WTC11 (cell line): ENCODE results near the gene FYCO1. TPM values are rescaled to one million over a fixed set of nuclear protein-coding genes. Genes with fewer than 3 reads are reported as not detected.

Source experiments
- ATAC-seq: fragments of 200-7000 bp; cut with Tn5 transposase; 2 replicates; pipeline ENCODE4 v1.10.0; 2021; ENCODE audit warnings: mild to moderate bottlenecking, moderate library complexity
- CTCF ChIA-PET: fragments of 300-600 bp; sonication (Branson Sonifier 250); formaldehyde crosslinking; loops from one replicate; lab custom pipeline; 2021; ENCODE audit warnings: antibody characterized with exemption; lab: Charles Lee
- POLR2A ChIA-PET: fragments of 350-600 bp; sonication (Branson Sonifier 250); formaldehyde crosslinking; loops from one replicate; lab custom pipeline; 2021; ENCODE audit warnings: antibody characterized with exemption; lab: Charles Lee
- DNase-seq: peaks from one replicate; pipeline ENCODE4 v3.0.0; 2021; ENCODE audit warnings: low spot score
- H3K27ac Mint-ChIP-seq: 2 replicates; pipeline ENCODE4 v1.8.0; 2021; ENCODE audit warnings: mixed read lengths
- H3K27me3 Mint-ChIP-seq: 2 replicates; pipeline ENCODE4 v1.8.0; 2021; ENCODE audit warnings: low read depth, mild to moderate bottlenecking, moderate library complexity, mixed read lengths
- H3K36me3 Mint-ChIP-seq: 2 replicates; pipeline ENCODE4 v1.8.0; 2021; ENCODE audit warnings: mixed read lengths
- H3K4me1 Mint-ChIP-seq: 2 replicates; pipeline ENCODE4 v1.8.0; 2022; ENCODE audit warnings: mixed read lengths
- H3K4me3 Mint-ChIP-seq: 2 replicates; pipeline ENCODE4 v1.8.0; 2021; ENCODE audit warnings: mild to moderate bottlenecking, moderate library complexity, mixed read lengths
- H3K9me3 Mint-ChIP-seq: 2 replicates; pipeline ENCODE4 v1.8.0; 2021; ENCODE audit warnings: mixed read lengths
- AFF4 ChIP-seq: sonication (generic); formaldehyde crosslinking; IDR thresholded peaks from 2 replicates; pipeline ENCODE4 v1.8.1; 2023; ENCODE audit warnings: mild to moderate bottlenecking, missing genetic modification reagents, borderline replicate concordance
- CBFB ChIP-seq: sonication (generic); formaldehyde crosslinking; IDR thresholded peaks from 2 replicates; pipeline ENCODE4 v1.8.1; 2022; ENCODE audit warnings: mild to moderate bottlenecking, low read depth, missing genetic modification reagents
- CDX4 ChIP-seq: fragments of 250-450 bp; sonication (Bioruptor Pico); IDR thresholded peaks from 2 replicates; pipeline ENCODE4 v1.9.0; 2021; ENCODE audit warnings: moderate library complexity, mild to moderate bottlenecking, inconsistent platforms, borderline replicate concordance
- CREB1 ChIP-seq: sonication (generic); formaldehyde crosslinking; IDR thresholded peaks from 2 replicates; pipeline ENCODE4 v1.8.0; 2023; ENCODE audit warnings: mild to moderate bottlenecking, missing genetic modification reagents
- CREM ChIP-seq: sonication (generic); formaldehyde crosslinking; IDR thresholded peaks from 2 replicates; pipeline ENCODE4 v1.8.1; 2022; ENCODE audit warnings: mild to moderate bottlenecking, missing genetic modification reagents, moderate library complexity
- ELF4 ChIP-seq: sonication (generic); formaldehyde crosslinking; IDR thresholded peaks from 2 replicates; pipeline ENCODE4 v1.8.1; 2022; ENCODE audit warnings: low read depth, mild to moderate bottlenecking, moderate library complexity, missing genetic modification reagents
- GABPB1 ChIP-seq: sonication (generic); formaldehyde crosslinking; IDR thresholded peaks from 2 replicates; pipeline ENCODE4 v1.8.1; 2023; ENCODE audit warnings: mild to moderate bottlenecking, missing genetic modification reagents
- GTF2I ChIP-seq: fragments of 250-450 bp; sonication (Bioruptor Pico); conservative IDR thresholded peaks from 2 replicates; pipeline ENCODE4 v1.4.0; 2021; ENCODE audit warnings: mild to moderate bottlenecking
- IRF1 ChIP-seq: sonication (generic); formaldehyde crosslinking; IDR thresholded peaks from 2 replicates; pipeline ENCODE4 v1.8.0; 2023; ENCODE audit warnings: missing genetic modification reagents
- JUN ChIP-seq: sonication (generic); formaldehyde crosslinking; IDR thresholded peaks from 2 replicates; pipeline ENCODE4 v1.8.0; 2023; ENCODE audit warnings: mild to moderate bottlenecking, missing genetic modification reagents
- KAT7 ChIP-seq: sonication (generic); formaldehyde crosslinking; IDR thresholded peaks from 2 replicates; pipeline ENCODE4 v1.8.1; 2023; ENCODE audit warnings: missing genetic modification reagents, mild to moderate bottlenecking, borderline replicate concordance
- MXD4 ChIP-seq: fragments of 250-450 bp; sonication (Bioruptor Pico); IDR thresholded peaks from 2 replicates; pipeline ENCODE4 v1.8.0; 2021; ENCODE audit warnings: mild to moderate bottlenecking, moderate library complexity, borderline replicate concordance
- NFYB ChIP-seq: sonication (generic); formaldehyde crosslinking; conservative IDR thresholded peaks from 2 replicates; pipeline ENCODE4 v1.8.0; 2022; ENCODE audit warnings: low read depth, missing genetic modification reagents
- NR3C1 ChIP-seq: sonication (generic); formaldehyde crosslinking; conservative IDR thresholded peaks from 2 replicates; pipeline ENCODE4 v1.8.1; 2023; ENCODE audit warnings: low read depth, mild to moderate bottlenecking, missing genetic modification reagents
- RORB ChIP-seq: fragments of 250-450 bp; sonication (Bioruptor Pico); IDR thresholded peaks from 2 replicates; pipeline ENCODE4 v1.9.0; 2021; ENCODE audit warnings: mild to moderate bottlenecking
- SMAD4 ChIP-seq: sonication (generic); formaldehyde crosslinking; IDR thresholded peaks from 2 replicates; pipeline ENCODE4 v1.8.0; 2022; ENCODE audit warnings: mild to moderate bottlenecking, missing genetic modification reagents
- TEAD1 ChIP-seq: sonication (generic); formaldehyde crosslinking; IDR thresholded peaks from 2 replicates; pipeline ENCODE4 v1.8.0; 2022; ENCODE audit warnings: mild to moderate bottlenecking, missing genetic modification reagents
- ZNF263 ChIP-seq: sonication (generic); formaldehyde crosslinking; IDR thresholded peaks from 2 replicates; pipeline ENCODE4 v1.8.1; 2022; ENCODE audit warnings: low read depth, mild to moderate bottlenecking, moderate library complexity, missing genetic modification reagents
- ZNF281 ChIP-seq: sonication (generic); formaldehyde crosslinking; IDR thresholded peaks from 2 replicates; pipeline ENCODE4 v1.8.0; 2023; ENCODE audit warnings: mild to moderate bottlenecking, missing genetic modification reagents
- ZNF532 ChIP-seq: fragments of 250-450 bp; sonication (Bioruptor Pico); IDR thresholded peaks from 2 replicates; pipeline ENCODE4 v1.9.0; 2021; ENCODE audit warnings: mild to moderate bottlenecking, borderline replicate concordance
- ZSCAN18 ChIP-seq: fragments of 250-450 bp; sonication (Bioruptor Pico); IDR thresholded peaks from 2 replicates; pipeline ENCODE4 v2.1.2; 2022; ENCODE audit warnings: mild to moderate bottlenecking, moderate library complexity
- total RNA-seq: library from RNA; stranded (reverse); gene quantifications from 3 replicates; pipeline ENCODE4 v1.2.3, GENCODE V29; 2021

FYCO1 gene
- total RNA-seq, 1 experiment from 2014 or later: 13.9 TPM

GRCh38 chr3:45966371-45966791 lies 29.2 kb downstream of the FYCO1 start (continued):
- TF ChIP-seq AFF4 (CRISPR knock-in tag) (no peak), CDX4 (CRISPR knock-in tag) (no peak), IRF1 (CRISPR knock-in tag) (no peak), ZNF281 (CRISPR knock-in tag) (no peak), ELF4 (CRISPR knock-in tag) (no peak)

- Mint-ChIP-seq H3K27ac (no peak overlapping the region), H3K9me3 (no peaks in the 10 kb centered on the region), H3K36me3 (peaks cover 67% of the 10 kb centered on the region), H3K27me3 (no peaks in the 10 kb centered on the region), H3K4me3 (no peak overlapping the region), H3K4me1 (no peaks in the 10 kb centered on the region)
- ATAC-seq (no peak), DNase-seq (no peak)
- CTCF ChIA-PET: interaction anchor here (0.9 to 4.0 kb wide), 4 partner anchors 8 to 114 kb away, joined by 3 to 25 read pairs (median 6); no protein-coding TSS in a partner anchor
- POLR2A ChIA-PET: no interaction called here
- TF ChIP-seq NFYB (CRISPR knock-in tag): no peak
- no peak for TF ChIP-seq JUN (CRISPR knock-in tag)
- TF ChIP-seq CBFB (CRISPR knock-in tag): no peak
- no peak for TF ChIP-seq GTF2I
- no peak for TF ChIP-seq NR3C1
- no peak for TF ChIP-seq RORB (CRISPR knock-in tag)
- TF ChIP-seq KAT7 (CRISPR knock-in tag): no peak
- TF ChIP-seq GABPB1: no peak
- TF ChIP-seq ZNF263 (CRISPR knock-in tag): no peak
- no peak for TF ChIP-seq ZSCAN18 (CRISPR knock-in tag)
These were observed 30.0 kb downstream of the FYCO1 start for GRCh38 chr3:45965653-45966052.

GRCh38 chr3:45965253-45965652 lies 30.4 kb downstream of the FYCO1 start:
- ChIA-PET POLR2A (no interaction called here), CTCF (interaction anchor here (1.4 to 4.0 kb wide), 2 partner anchors 26 to 114 kb away, joined by 5 to 25 read pairs; no protein-coding TSS in a partner anchor)
- Mint-ChIP-seq H3K9me3 (no peaks in the 10 kb centered on the region), H3K4me1 (no peaks in the 10 kb centered on the region), H3K27me3 (no peaks in the 10 kb centered on the region), H3K27ac (no peak overlapping the region), H3K4me3 (no peak overlapping the region), H3K36me3 (peaks cover 71% of the 10 kb centered on the region)
- DNase-seq (no peak), ATAC-seq (no peak)
- TF ChIP-seq TEAD1 (CRISPR knock-in tag) (no peak), MXD4 (CRISPR knock-in tag) (no peak), GTF2I (no peak), CREB1 (CRISPR knock-in tag) (no peak), CREM (CRISPR knock-in tag) (no peak), ZNF532 (CRISPR knock-in tag) (no peak), SMAD4 (no peak)
